AG04449 (cell line): ENCODE measurements around the gene MYO16.

ENCODE experiments used
- CTCF ChIA-PET: fragments of 350-600 bp; formaldehyde crosslinking; extraction: SDS; loops from one replicate; lab custom pipeline; 2021; ENCODE audit warnings: antibody characterized with exemption; lab: Yijun Ruan, JAX
- POLR2A ChIA-PET: fragments of 400-600, 350-600 bp; formaldehyde crosslinking; extraction: SDS; loops from one replicate; lab custom pipeline; 2020; ENCODE audit warnings: antibody characterized with exemption, inconsistent platforms; lab: Yijun Ruan, JAX
- DNase-seq: peaks from one replicate; pipeline ENCODE4 v3.0.0-alpha.2; 2010; ENCODE audit warnings: low read depth, low spot score
- H3K4me3 ChIP-seq: 2 replicates; pipeline ENCODE4 v1.5.1; 2011; ENCODE audit warnings: low read depth, mild to moderate bottlenecking, control low read depth, low read length
- CTCF ChIP-seq: IDR thresholded peaks from one replicate; pipeline ENCODE4 v1.5.1; 2011; ENCODE audit warnings: mild to moderate bottlenecking, moderate library complexity, low read length, control low read depth, inconsistent platforms; ENCODE audit not compliant: insufficient read depth; ENCODE audit errors: missing control alignments

Gene MYO16

GRCh38 chr13:109159650-109160309, 530.4 kb downstream of the MYO16 start:
- TF ChIP-seq CTCF, result no peak
- H3K4me3 ChIP-seq, result no peak overlapping the region
- POLR2A ChIA-PET, result no interaction called here
- CTCF ChIA-PET, result no interaction called here
- no peak for DNase-seq

GRCh38 chr13:109160357-109160756, 530.9 kb downstream of the MYO16 start:
- no peak for TF ChIP-seq CTCF
- H3K4me3 ChIP-seq, result no peak overlapping the region
- CTCF ChIA-PET, result no interaction called here
- DNase-seq, result no peak
- POLR2A ChIA-PET, result no interaction called here

GRCh38 chr13:109160887-109161669, 531.7 kb downstream of the MYO16 start:
- no peak for DNase-seq
- TF ChIP-seq CTCF, result no peak
- ChIA-PET CTCF (no interaction called here), POLR2A (no interaction called here)
- no peak overlapping the region for H3K4me3 ChIP-seq

GRCh38 chr13:109162248-109163036, 533.0 kb downstream of the MYO16 start:
- no peak overlapping the region for H3K4me3 ChIP-seq
- no peak for TF ChIP-seq CTCF
- DNase-seq, result no peak
- ChIA-PET CTCF (no interaction called here), POLR2A (no interaction called here)

GRCh38 chr13:109163037-109163379, 533.6 kb downstream of the MYO16 start:
- POLR2A ChIA-PET, result no interaction called here
- no peak overlapping the region for H3K4me3 ChIP-seq
- no peak for TF ChIP-seq CTCF
- CTCF ChIA-PET, result no interaction called here
- no peak for DNase-seq

GRCh38 chr13:109165417-109165904, 536.0 kb downstream of the MYO16 start:
- ChIA-PET CTCF (no interaction called here), POLR2A (no interaction called here)
- H3K4me3 ChIP-seq, result no peak overlapping the region
- no peak for TF ChIP-seq CTCF
- DNase-seq, result no peak
